NCI-H748 (cell line): ENCODE results near the gene VILL.

ENCODE experiments used
- DNase-seq: peaks from one replicate; lab custom pipeline; 2025; ENCODE audit not compliant: unreplicated experiment; lab: John Stamatoyannopoulos, UW

The VILL gene

GRCh38 chr3:37990527-37990926, at the start of gene VILL:
TSS of gene VILL (plus strand) at chr3:37990786. CDS start at chr3:37993673, 2,887 bp downstream.
- DNase-seq: peak; percentile 31

- DNase-seq: no peak
Measured at GRCh38 chr3:37941608-37942508, 48.7 kb upstream of the VILL start.

- DNase-seq: no peak
Measured at GRCh38 chr3:37942646-37943045, 47.9 kb upstream of the VILL start.

- no peak for DNase-seq
Measured at GRCh38 chr3:37943126-37943525, 47.5 kb upstream of the VILL start.

GRCh38 chr3:37943631-37944314, 46.8 kb upstream of the VILL start:
- DNase-seq: no peak

- DNase-seq: no peak
Measured at GRCh38 chr3:37944391-37944842, 46.2 kb upstream of the VILL start.

GRCh38 chr3:37945156-37945806, 45.3 kb upstream of the VILL start:
- DNase-seq: no peak

GRCh38 chr3:37945807-37946530, 44.6 kb upstream of the VILL start:
- DNase-seq: no peak

- DNase-seq: no peak
Measured at GRCh38 chr3:37946531-37946889, 44.1 kb upstream of the VILL start.

- DNase-seq: no peak
Measured at GRCh38 chr3:37949866-37950265, 40.7 kb upstream of the VILL start.

- no peak for DNase-seq
Measured at GRCh38 chr3:37952564-37952963, 38.0 kb upstream of the VILL start.

GRCh38 chr3:37953226-37953625, 37.4 kb upstream of the VILL start:
- no peak for DNase-seq

GRCh38 chr3:37953707-37954394, 36.7 kb upstream of the VILL start:
- DNase-seq: no peak

GRCh38 chr3:37954881-37955280, 35.7 kb upstream of the VILL start:
- no peak for DNase-seq

- DNase-seq: no peak
Measured at GRCh38 chr3:37955918-37956707, 34.5 kb upstream of the VILL start.

- DNase-seq: no peak
Measured at GRCh38 chr3:37956723-37957538, 33.7 kb upstream of the VILL start.

GRCh38 chr3:37957539-37957936, 33.0 kb upstream of the VILL start:
- no peak for DNase-seq

GRCh38 chr3:37961622-37962431, 28.8 kb upstream of the VILL start:
- no peak for DNase-seq
